ENCODE results near the gene ALCAM.

ALCAM gene

GRCh38 chr3:105366326-105367062, at the start of gene ALCAM:
Gene ALCAM (plus strand): TSS chr3:105366909.
- peak in 3 of 4 experiments; percentile 54 to 80 (median 70) for DNase-seq (ENCODE audit: low read depth in 4 of 4, low spot score in 1 of 4)

- no peak for DNase-seq (ENCODE audit: low read depth in 4 of 4, low spot score in 1 of 4)
Measured at GRCh38 chr3:105317841-105318240, 48.9 kb upstream of the ALCAM start.

DNA sequence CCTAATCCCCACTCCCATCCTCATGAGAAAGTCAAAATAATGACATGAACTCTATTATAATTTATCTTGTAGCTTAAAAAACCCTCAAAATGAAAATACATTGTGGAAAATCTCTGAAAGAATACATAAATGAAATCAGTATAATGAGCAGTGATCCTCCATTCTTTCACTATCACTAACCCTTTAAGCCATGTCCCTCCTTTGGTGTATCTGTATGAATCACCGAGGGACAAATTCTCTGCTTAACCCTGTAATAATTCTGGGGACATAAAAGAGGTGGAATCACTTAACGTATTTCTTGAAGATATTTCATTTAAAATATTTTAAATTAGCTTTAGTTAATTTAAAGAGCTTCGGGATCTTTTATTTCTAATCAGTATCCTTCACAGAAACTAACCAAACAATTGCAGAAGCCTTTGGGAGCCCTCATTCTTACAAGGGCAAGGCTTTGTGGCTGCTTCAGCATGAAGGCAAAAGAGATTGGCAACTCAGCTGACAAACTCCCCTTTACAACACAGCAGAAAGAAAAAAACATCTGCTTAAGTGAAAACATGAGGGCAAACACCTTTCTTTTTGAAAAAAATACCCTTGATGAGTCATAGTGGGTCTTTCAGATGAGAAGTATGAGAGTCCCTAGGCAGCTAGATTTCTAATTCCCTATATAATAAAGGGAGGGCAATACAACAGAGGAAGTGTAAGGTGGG, 44.0 kb upstream of the ALCAM start:
- no peak for DNase-seq (ENCODE audit: low read depth in 4 of 4, low spot score in 1 of 4)

GRCh38 chr3:105323274-105323599, 43.5 kb upstream of the ALCAM start:
- no peak for DNase-seq (ENCODE audit: low read depth in 4 of 4, low spot score in 1 of 4)

GRCh38 chr3:105324951-105325350, 41.8 kb upstream of the ALCAM start:
- no peak for DNase-seq (ENCODE audit: low read depth in 4 of 4, low spot score in 1 of 4)

GRCh38 chr3:105327662-105328337, 38.9 kb upstream of the ALCAM start:
- no peak for DNase-seq (ENCODE audit: low read depth in 4 of 4, low spot score in 1 of 4)

- DNase-seq (ENCODE audit: low read depth in 4 of 4, low spot score in 1 of 4) = no peak
Measured at GRCh38 chr3:105328338-105328730, 38.4 kb upstream of the ALCAM start.

DNA sequence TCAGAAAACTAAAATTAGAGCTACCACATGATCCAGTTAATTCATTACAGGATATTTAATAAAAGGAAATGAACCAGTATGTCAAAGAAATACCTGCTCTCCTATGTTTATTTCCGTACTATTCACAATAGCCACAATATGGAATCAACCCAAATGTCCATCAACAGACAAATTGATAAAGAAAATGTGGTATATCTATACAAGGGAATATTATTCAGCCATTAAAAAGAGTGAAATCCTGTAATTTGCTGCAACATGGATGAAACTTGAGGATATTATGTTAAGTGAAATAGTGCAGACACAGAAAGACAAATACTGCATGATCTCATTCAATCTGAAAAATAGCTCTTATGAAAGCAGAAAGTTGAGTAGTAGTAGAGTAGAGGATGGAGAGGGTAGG, 33.7 kb upstream of the ALCAM start:
- DNase-seq (ENCODE audit: low read depth in 4 of 4, low spot score in 1 of 4) = no peak

- DNase-seq (ENCODE audit: low read depth in 4 of 4, low spot score in 1 of 4) = no peak
Measured at GRCh38 chr3:105334138-105334882, 32.4 kb upstream of the ALCAM start.

GRCh38 chr3:105339946-105340345, 26.8 kb upstream of the ALCAM start:
- DNase-seq (ENCODE audit: low read depth in 4 of 4, low spot score in 1 of 4) = no peak

GRCh38 chr3:105343991-105344390, 22.7 kb upstream of the ALCAM start:
- DNase-seq (ENCODE audit: low read depth in 4 of 4, low spot score in 1 of 4) = no peak

GRCh38 chr3:105345156-105345555, 21.6 kb upstream of the ALCAM start:
- no peak for DNase-seq (ENCODE audit: low read depth in 4 of 4, low spot score in 1 of 4)

DNA sequence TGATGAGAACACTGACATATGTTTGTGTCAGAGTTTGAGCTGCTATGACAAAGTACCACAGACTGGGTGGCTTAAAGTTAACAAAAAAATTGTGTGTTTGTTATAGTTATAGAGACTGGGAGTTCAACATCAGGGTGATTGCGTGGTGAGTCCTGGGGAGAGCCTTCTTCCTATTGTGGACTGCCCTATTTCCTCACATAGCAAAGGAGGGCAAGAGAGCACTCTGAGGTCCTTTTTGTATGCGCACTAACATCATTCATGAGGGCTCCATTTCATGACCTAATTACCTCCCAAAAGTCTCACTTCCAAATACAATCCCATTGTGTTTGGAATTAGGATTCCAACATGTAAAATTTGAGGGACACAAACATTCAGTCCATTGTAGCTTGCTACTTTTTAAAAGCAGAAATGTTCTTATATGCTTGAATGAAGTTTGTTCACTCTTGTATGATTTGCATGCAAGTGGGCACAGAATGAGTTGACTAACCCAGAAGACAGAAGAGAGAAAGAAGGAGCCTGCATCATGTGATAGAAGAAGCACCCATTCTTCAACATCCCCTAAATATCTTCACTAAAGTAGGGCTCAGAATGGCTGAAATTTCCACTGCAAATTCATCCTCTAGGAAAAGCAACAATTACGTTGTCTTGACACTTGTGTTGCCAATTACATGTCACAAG, 18.9 kb upstream of the ALCAM start:
- DNase-seq (ENCODE audit: low read depth in 4 of 4, low spot score in 1 of 4) = no peak

DNA sequence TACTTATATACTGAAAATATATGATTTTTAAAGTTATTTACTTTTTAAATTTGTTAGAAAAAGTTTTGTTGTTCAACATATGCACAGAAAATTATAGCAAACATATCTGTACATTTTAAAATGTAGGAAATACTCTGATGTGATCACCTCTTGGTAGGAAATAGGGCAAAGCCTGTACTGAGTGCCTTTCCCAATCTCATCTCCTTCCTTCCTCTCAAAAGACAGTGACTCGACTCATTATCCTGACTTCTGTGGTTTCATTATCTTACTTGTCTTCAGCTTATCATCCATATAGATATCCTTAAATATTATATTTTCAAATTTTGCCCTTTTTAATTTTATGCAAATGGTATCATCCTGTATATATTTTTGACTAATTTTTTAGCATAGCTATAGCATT, 18.4 kb upstream of the ALCAM start:
- no peak for DNase-seq (ENCODE audit: low read depth in 4 of 4, low spot score in 1 of 4)

- no peak for DNase-seq (ENCODE audit: low read depth in 4 of 4, low spot score in 1 of 4)
Measured at GRCh38 chr3:105349684-105350387, 16.9 kb upstream of the ALCAM start.

DNA sequence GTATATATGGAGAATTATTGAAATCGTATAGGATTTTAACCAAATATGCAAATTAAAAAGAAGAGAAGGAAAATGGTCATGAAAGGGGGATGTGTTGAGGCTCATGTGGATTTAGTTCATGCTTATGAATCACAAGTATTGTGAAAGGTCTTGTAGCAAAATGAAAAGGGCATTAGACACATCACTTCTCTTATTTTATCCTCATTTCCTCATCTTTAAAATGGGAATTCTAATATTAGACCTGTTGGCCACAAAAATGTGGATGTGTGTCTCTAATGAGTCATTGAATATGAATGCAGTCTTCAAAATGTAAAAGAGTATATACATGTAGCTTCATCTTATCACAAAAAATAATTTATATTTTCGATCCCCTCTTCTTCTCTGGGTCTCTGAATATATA, 14.9 kb upstream of the ALCAM start:
- DNase-seq (ENCODE audit: low read depth in 4 of 4, low spot score in 1 of 4) = no peak

DNA sequence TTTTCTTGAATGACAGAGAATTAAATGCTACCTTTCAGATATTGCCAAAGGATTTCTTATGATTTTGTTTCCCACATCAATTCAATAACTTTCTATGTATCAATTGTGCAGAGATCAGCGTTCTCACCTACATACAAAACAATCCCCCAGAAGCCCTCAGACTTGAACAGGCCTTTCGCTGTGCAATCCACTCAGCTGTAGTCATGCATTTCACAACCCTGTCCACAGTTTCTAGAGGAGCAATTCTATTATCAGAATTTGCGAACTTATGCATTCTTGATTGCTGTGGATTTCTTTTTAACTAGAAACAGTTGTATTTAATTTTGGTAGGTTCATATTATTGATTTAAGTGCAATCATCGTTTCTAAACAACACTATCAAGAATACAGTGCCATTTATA, 13.7 kb upstream of the ALCAM start:
- no peak for DNase-seq (ENCODE audit: low read depth in 4 of 4, low spot score in 1 of 4)

- no peak for DNase-seq (ENCODE audit: low read depth in 4 of 4, low spot score in 1 of 4)
Measured at GRCh38 chr3:105353485-105354161, 13.1 kb upstream of the ALCAM start.

DNA sequence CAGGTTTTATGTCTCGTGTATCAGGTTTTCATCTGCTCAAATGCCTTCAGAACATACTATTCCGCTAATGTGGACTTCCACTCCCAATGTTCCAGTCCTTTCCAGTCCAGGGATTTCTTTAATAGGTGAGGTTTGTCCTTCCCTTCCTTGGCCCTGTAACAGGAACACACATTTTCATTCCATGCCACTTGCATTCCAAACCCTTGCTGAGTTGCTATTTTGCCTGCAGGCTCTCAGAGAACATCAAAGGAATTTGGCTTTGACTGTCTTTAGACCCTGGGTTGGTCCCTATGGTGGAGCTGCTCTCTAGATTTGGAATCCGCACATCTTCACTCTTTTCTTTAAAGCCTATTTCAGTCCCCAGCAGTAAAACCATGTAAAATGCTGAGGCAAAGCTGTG, 12.3 kb upstream of the ALCAM start:
- no peak for DNase-seq (ENCODE audit: low read depth in 4 of 4, low spot score in 1 of 4)
